ELR (cell line): Measurements from ENCODE around the gene DPY19L2.
"Not testable (repeated sequence)": the region's sequence is repeated elsewhere in the genome, so short reads cannot be mapped to it uniquely, and the experiment has no call there.

Source experiments
- DNase-seq: peaks from one replicate; pipeline ENCODE4 v3.0.0-alpha.2; 2015; ENCODE audit warnings: low read depth

DPY19L2 gene

GRCh38 chr12:63658501-63658900, 9.8 kb downstream of the DPY19L2 start:
- DNase-seq = peak; percentile 50

- DNase-seq = not testable (repeated sequence)
These were observed 11.9 kb downstream of the DPY19L2 start for GRCh38 chr12:63656407-63656806.

- DNase-seq = not testable (repeated sequence)
These were observed 12.6 kb downstream of the DPY19L2 start for GRCh38 chr12:63655543-63656257.

- not testable (repeated sequence) for DNase-seq
These were observed 13.8 kb downstream of the DPY19L2 start for GRCh38 chr12:63654481-63654880.

- DNase-seq = peak; percentile 87
These were observed 18.8 kb downstream of the DPY19L2 start for GRCh38 chr12:63649517-63649916.

- peak; percentile 79 for DNase-seq
These were observed 24.7 kb downstream of the DPY19L2 start for GRCh38 chr12:63643381-63644140.

GRCh38 chr12:63624258-63624657, 44.0 kb downstream of the DPY19L2 start:
- not testable (repeated sequence) for DNase-seq

GRCh38 chr12:63615544-63615943, 52.7 kb downstream of the DPY19L2 start:
- DNase-seq = not testable (repeated sequence)

- DNase-seq = not testable (repeated sequence)
These were observed 57.0 kb downstream of the DPY19L2 start for GRCh38 chr12:63611285-63611684.

- peak; percentile 4 for DNase-seq
These were observed 59.0 kb downstream of the DPY19L2 start for GRCh38 chr12:63609281-63609680.

GRCh38 chr12:63604985-63605384, 63.3 kb downstream of the DPY19L2 start:
- not testable (repeated sequence) for DNase-seq

- peak; percentile 13 for DNase-seq
These were observed 73.5 kb downstream of the DPY19L2 start for GRCh38 chr12:63594828-63595227.

GRCh38 chr12:63584426-63584825, 83.9 kb downstream of the DPY19L2 start:
- DNase-seq = peak; percentile 85

GRCh38 chr12:63583289-63583688, 85.0 kb downstream of the DPY19L2 start:
- DNase-seq = not testable (repeated sequence)

- not testable (repeated sequence) for DNase-seq
These were observed 90.7 kb downstream of the DPY19L2 start for GRCh38 chr12:63577631-63578030.

GRCh38 chr12:63572038-63572437, 96.3 kb downstream of the DPY19L2 start:
- DNase-seq = not testable (repeated sequence)

- DNase-seq = not testable (repeated sequence)
These were observed 109.8 kb downstream of the DPY19L2 start for GRCh38 chr12:63558445-63558844.

- DNase-seq = not testable (repeated sequence)
These were observed 116.9 kb downstream of the DPY19L2 start for GRCh38 chr12:63551397-63551796.

- DNase-seq = not testable (repeated sequence)
These were observed 119.3 kb downstream of the DPY19L2 start for GRCh38 chr12:63549034-63549433.

- not testable (repeated sequence) for DNase-seq
These were observed 122.9 kb downstream of the DPY19L2 start for GRCh38 chr12:63545298-63545916.

- not testable (repeated sequence) for DNase-seq
These were observed 129.6 kb downstream of the DPY19L2 start for GRCh38 chr12:63538656-63539055.

GRCh38 chr12:63537838-63538237, 130.5 kb downstream of the DPY19L2 start:
- not testable (repeated sequence) for DNase-seq

GRCh38 chr12:63529641-63530040, 138.7 kb downstream of the DPY19L2 start:
- DNase-seq = not testable (repeated sequence)
